GM18520 (cell line): ENCODE results near the gene RASSF5.

Source experiments
- ATAC-seq: cut with Tn5 transposase; IDR thresholded peaks from one replicate; pipeline ENCODE4 v1.9.1; 2021; ENCODE audit not compliant: unreplicated experiment

The RASSF5 gene

GRCh38 chr1:206544562-206545257 lies 37.4 kb downstream of the RASSF5 start:
- ATAC-seq: no peak

GRCh38 chr1:206545351-206545750 lies 38.0 kb downstream of the RASSF5 start:
- ATAC-seq: no peak

- no peak for ATAC-seq
These were observed 39.8 kb downstream of the RASSF5 start for GRCh38 chr1:206547104-206547503.

- ATAC-seq: no peak
These were observed 43.1 kb downstream of the RASSF5 start for GRCh38 chr1:206550446-206550845.

GRCh38 chr1:206551296-206551985 lies 44.1 kb downstream of the RASSF5 start:
- no peak for ATAC-seq

GRCh38 chr1:206551986-206552326 lies 44.6 kb downstream of the RASSF5 start:
- no peak for ATAC-seq

- no peak for ATAC-seq
These were observed 46.9 kb downstream of the RASSF5 start for GRCh38 chr1:206554211-206554610.

GRCh38 chr1:206554701-206555472 lies 47.6 kb downstream of the RASSF5 start:
- ATAC-seq: no peak

GRCh38 chr1:206555473-206555935 lies 48.2 kb downstream of the RASSF5 start:
- no peak for ATAC-seq

GRCh38 chr1:206556047-206556749 lies 48.9 kb downstream of the RASSF5 start:
- ATAC-seq: no peak

GRCh38 chr1:206556750-206557635 lies 49.7 kb downstream of the RASSF5 start:
- peak; percentile 27 for ATAC-seq

- no peak for ATAC-seq
These were observed 50.5 kb downstream of the RASSF5 start for GRCh38 chr1:206557636-206558473.

GRCh38 chr1:206558794-206559671 lies 51.7 kb downstream of the RASSF5 start:
- ATAC-seq: no peak

GRCh38 chr1:206559672-206559995 lies 52.3 kb downstream of the RASSF5 start:
- ATAC-seq: no peak

GRCh38 chr1:206560007-206560716 lies 52.8 kb downstream of the RASSF5 start:
- no peak for ATAC-seq

- no peak for ATAC-seq
These were observed 56.3 kb downstream of the RASSF5 start for GRCh38 chr1:206563367-206564207.

- no peak for ATAC-seq
These were observed 58.7 kb downstream of the RASSF5 start for GRCh38 chr1:206565995-206566394.
